ENCODE results near the gene MAP2K2. TPM values are rescaled to one million over a fixed set of nuclear protein-coding genes. Genes with fewer than 3 reads are reported as not detected.

The MAP2K2 gene
- total RNA-seq, 1 experiment from 2014 or later = 138 TPM

DNA sequence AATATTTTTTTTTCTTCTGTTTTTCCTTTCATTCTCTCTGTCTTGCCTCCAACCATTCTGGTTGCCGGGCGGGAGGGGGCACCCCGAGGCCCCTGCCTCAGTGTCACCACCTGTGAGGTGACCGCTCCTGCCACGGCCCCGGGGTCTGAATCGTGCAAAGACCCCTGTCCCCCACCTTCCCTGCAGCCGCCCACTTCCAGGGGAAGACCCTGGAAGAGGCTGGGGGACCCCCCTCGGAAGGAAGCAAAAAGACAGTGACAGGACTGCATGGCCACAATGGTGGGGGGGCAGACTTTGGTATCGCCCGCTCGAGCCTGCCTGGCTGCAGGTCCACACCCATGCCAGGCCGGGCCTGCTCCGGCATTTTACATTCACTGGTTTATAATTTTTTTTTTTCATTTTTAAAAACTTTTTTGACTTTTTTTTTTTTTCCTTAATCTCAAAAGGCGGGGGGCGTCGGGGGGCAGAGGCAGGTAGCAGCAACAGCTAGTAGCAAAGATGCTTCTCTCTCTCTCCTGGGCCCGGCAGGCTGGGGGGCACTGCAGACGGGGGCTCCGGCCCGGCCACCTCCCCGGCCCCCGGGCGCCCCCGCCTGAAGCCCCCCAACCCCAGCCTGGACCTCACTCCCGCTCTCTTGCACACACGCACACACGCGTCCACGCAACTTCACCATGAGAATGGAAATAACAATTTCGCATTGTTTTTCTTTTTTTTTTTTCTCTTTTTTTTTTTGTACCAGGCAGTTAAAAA is 79.8 kb downstream of the MAP2K2 start:
- no peak for DNase-seq (ENCODE audit: low read depth)

DNA sequence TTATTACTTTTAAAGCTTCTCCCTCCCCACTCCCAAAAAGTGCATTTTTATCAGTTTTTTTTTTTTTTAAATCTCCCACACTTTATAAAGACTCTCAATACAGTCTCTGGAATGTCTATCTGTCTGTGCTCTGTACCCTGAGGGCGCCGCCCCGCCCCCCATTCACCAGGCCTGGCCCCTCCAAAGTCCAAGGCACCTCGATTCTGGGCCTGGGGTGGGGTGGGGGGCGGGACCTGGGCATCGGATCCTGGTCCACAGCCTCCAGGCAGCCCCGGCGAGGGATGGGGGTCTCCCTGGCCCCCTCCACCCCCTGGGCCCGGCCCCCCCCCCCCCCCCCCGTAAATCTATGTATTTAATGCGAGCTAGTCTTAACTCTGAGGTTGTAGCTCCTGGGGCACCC is 80.5 kb downstream of the MAP2K2 start:
- no peak for DNase-seq (ENCODE audit: low read depth)

DNA sequence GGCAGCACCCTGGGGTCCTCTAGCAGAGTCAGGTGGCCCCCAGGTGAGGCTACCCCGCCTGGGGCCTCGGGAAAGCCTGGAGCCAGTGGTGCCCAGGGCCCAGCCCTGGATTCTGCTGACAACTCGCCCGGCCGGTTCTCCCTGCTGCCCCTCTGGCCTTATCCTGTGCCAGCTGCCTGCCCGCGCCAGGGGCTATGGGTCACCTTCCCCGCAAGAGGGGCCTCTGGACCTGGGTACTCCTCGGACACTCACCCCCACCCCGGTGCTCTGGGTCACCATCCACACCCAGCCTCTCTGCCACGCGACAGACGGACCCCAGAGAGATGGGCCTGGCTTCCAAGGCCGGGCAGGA is 81.2 kb downstream of the MAP2K2 start:
- DNase-seq (ENCODE audit: low read depth) = no peak

DNA sequence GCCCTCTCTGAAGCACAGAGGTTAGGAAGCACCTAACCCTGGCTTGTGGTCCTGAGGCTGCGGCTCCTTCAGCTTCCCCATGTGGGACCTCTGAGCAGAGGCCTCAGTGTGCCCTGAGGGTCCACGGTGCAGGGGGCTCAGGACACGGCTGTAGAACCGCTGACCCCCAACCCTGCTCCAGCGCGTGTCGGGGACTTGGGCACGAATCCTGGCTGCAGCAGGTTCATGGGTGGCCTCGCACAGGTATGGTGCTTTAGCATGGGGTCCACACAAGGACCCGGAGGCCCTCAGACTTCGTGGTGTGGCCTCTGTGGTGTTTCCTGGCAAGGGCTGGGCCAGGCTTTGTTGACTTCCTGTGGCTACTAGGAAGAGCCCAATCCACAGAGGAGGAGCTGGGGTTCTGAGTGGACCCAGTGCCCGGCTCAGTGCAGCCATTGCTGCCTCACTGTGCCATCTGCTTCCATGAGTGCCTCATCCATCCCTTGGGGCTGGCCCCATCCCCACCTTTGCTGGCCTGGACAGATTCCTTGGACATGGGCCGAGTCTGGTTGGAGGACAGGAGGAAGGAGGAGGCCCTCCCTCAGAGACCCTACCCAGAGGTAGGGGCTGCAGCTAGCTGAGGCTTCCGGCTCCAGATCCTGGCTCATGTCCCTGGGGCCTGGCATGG is 81.7 kb downstream of the MAP2K2 start:
- no peak for DNase-seq (ENCODE audit: low read depth)

Other genes starting within 250 kb of the MAP2K2 start
- gene ATCAY, start 243.4 kb downstream of the MAP2K2 start, total RNA-seq (2014; rRNA removed; shearing (Covaris generic)) = 0.11 and 0.42 TPM in 2 replicates
- gene NMRK2, start 191.1 kb downstream of the MAP2K2 start, total RNA-seq (2014; rRNA removed; shearing (Covaris generic)) = not detected in 2 replicates
- 133 and 135 TPM in 2 replicates for gene DAPK3, start 153.0 kb downstream of the MAP2K2 start, total RNA-seq (2014; rRNA removed; shearing (Covaris generic))
- 1,288 and 1,386 TPM in 2 replicates for gene EEF2, start 138.7 kb downstream of the MAP2K2 start, total RNA-seq (2014; rRNA removed; shearing (Covaris generic))
- gene PIAS4, start 116.4 kb downstream of the MAP2K2 start, total RNA-seq (2014; rRNA removed; shearing (Covaris generic)) = 25.7 and 31.5 TPM in 2 replicates
- gene ZBTB7A, start 57.2 kb downstream of the MAP2K2 start, total RNA-seq (2014; rRNA removed; shearing (Covaris generic)) = 7.9 and 14.8 TPM in 2 replicates
- 0.17 TPM in 1 of 2 replicates, not detected in the other for gene CREB3L3, start 29.5 kb upstream of the MAP2K2 start, total RNA-seq (2014; rRNA removed; shearing (Covaris generic))
- gene SIRT6, start 58.4 kb upstream of the MAP2K2 start, total RNA-seq (2014; rRNA removed; shearing (Covaris generic)) = 19.0 and 23.9 TPM in 2 replicates
- 0.34 and 0.74 TPM in 2 replicates for gene ANKRD24, start 58.6 kb upstream of the MAP2K2 start, total RNA-seq (2014; rRNA removed; shearing (Covaris generic))
- 3.0 and 7.0 TPM in 2 replicates for gene EBI3, start 105.4 kb upstream of the MAP2K2 start, total RNA-seq (2014; rRNA removed; shearing (Covaris generic))
- 48.0 and 51.7 TPM in 2 replicates for gene YJU2, start 123.0 kb upstream of the MAP2K2 start, total RNA-seq (2014; rRNA removed; shearing (Covaris generic))
- gene SHD, start 155.1 kb upstream of the MAP2K2 start, total RNA-seq (2014; rRNA removed; shearing (Covaris generic)) = not detected in 2 replicates
- not detected in 2 replicates for gene TMIGD2, start 178.3 kb upstream of the MAP2K2 start, total RNA-seq (2014; rRNA removed; shearing (Covaris generic))
- gene FSD1, start 180.5 kb upstream of the MAP2K2 start, total RNA-seq (2014; rRNA removed; shearing (Covaris generic)) = 28.3 and 47.4 TPM in 2 replicates
- gene STAP2, start 214.7 kb upstream of the MAP2K2 start, total RNA-seq (2014; rRNA removed; shearing (Covaris generic)) = 28.9 and 35.7 TPM in 2 replicates
- gene MPND, start 219.4 kb upstream of the MAP2K2 start, total RNA-seq (2014; rRNA removed; shearing (Covaris generic)) = 0.95 and 2.5 TPM in 2 replicates